Measurements from ENCODE around the gene PLXNB1.

DNA sequence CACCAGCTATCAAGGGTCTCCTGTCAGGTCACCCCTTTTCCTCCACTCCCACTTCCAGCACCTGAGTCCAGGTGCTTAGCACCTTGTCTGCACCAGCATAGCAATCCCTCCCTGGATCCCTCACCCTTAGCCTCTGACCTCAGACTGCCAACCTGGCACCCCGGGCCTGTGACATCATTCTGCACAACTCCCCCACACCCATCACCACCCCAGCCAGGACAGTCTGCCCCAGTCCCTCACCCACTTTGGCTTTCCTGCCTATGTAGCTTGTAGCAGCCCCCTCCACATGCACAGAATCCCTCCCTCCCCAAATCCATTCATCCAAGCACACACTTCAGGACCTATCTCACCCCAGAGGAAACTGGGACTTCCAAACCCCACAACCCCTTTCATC is 819 bp upstream of the PLXNB1 start:
- TF ChIP-seq, protein P1, sequence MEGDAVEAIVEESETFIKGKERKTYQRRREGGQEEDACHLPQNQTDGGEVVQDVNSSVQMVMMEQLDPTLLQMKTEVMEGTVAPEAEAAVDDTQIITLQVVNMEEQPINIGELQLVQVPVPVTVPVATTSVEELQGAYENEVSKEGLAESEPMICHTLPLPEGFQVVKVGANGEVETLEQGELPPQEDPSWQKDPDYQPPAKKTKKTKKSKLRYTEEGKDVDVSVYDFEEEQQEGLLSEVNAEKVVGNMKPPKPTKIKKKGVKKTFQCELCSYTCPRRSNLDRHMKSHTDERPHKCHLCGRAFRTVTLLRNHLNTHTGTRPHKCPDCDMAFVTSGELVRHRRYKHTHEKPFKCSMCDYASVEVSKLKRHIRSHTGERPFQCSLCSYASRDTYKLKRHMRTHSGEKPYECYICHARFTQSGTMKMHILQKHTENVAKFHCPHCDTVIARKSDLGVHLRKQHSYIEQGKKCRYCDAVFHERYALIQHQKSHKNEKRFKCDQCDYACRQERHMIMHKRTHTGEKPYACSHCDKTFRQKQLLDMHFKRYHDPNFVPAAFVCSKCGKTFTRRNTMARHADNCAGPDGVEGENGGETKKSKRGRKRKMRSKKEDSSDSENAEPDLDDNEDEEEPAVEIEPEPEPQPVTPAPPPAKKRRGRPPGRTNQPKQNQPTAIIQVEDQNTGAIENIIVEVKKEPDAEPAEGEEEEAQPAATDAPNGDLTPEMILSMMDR (conservative IDR thresholded peaks at IDR 0.05) = no peak
- no peak for TF ChIP-seq EZH2 (IDR thresholded peaks at IDR 0.05; ENCODE audit: low read depth)

All from PC-9 (cell line).